HEK293 (cell line): Measurements from ENCODE around the gene TUBB2A.

ENCODE experiments used
- CTCF ChIA-PET: fragments of 350-600 bp; formaldehyde crosslinking; extraction: SDS; loops from one replicate; lab custom pipeline; 2021; ENCODE audit warnings: antibody characterized with exemption; lab: Yijun Ruan, JAX
- POLR2A ChIA-PET: fragments of 300-600 bp; formaldehyde crosslinking; extraction: SDS; loops from one replicate; lab custom pipeline; 2020; ENCODE audit warnings: antibody characterized with exemption, inconsistent platforms; lab: Yijun Ruan, JAX
- H3K27ac ChIP-seq: fragments of 200-500 bp; sonication (Bioruptor generic); 2 replicates; pipeline ENCODE4 v1.5.1; 2014; ENCODE audit warnings: low read depth, low read length, control low read depth, inconsistent platforms; ENCODE audit errors: extremely low read depth
- H3K36me3 ChIP-seq, 2 experiments: fragments of 200-500 bp in 1 of 2; sonication (Bioruptor generic) in 1 of 2; 1 replicate in 1 of 2; 2 replicates in 1 of 2; pipeline ENCODE4 v1.5.1; 2014 to 2017; ENCODE audit warnings: inconsistent platforms in 2 of 2, low read length in 2 of 2; ENCODE audit not compliant: control insufficient read depth in 2 of 2, insufficient read depth in 1 of 2
- H3K4me1 ChIP-seq: fragments of 200-500 bp; sonication (Bioruptor generic); 2 replicates; pipeline ENCODE4 v1.5.1; 2014; ENCODE audit warnings: mild to moderate bottlenecking, low read length, inconsistent platforms; ENCODE audit not compliant: control insufficient read depth, insufficient read depth
- H3K4me3 ChIP-seq: 2 replicates; pipeline ENCODE4 v1.5.1; 2011; ENCODE audit warnings: low read depth, mild to moderate bottlenecking, control low read depth, low read length, moderate library complexity
- H3K9me3 ChIP-seq: fragments of 200-500 bp; sonication (Bioruptor generic); 2 replicates; pipeline ENCODE4 v1.5.1; 2014; ENCODE audit warnings: low read depth, low read length, inconsistent platforms; ENCODE audit not compliant: control insufficient read depth, insufficient read depth
- ATF2 ChIP-seq: fragments of 450-650 bp; formaldehyde crosslinking; IDR thresholded peaks from 2 replicates; pipeline ENCODE4 v1.5.1; 2016; ENCODE audit warnings: missing biosample characterization, missing genetic modification characterization, low read depth
- CTCF ChIP-seq: fragments of 450-650 bp; formaldehyde crosslinking; IDR thresholded peaks from 2 replicates; pipeline ENCODE4 v1.5.1; 2016; ENCODE audit warnings: missing biosample characterization, missing genetic modification characterization
- HOXA7 ChIP-seq: sonication (generic); formaldehyde crosslinking; IDR thresholded peaks from 2 replicates; pipeline ENCODE4 v1.8.1; 2022; ENCODE audit warnings: missing genetic modification reagents, borderline replicate concordance
- KLF1 ChIP-seq: fragments of 450-650 bp; formaldehyde crosslinking; IDR thresholded peaks from 2 replicates; pipeline ENCODE4 v1.5.1; 2016; ENCODE audit warnings: missing biosample characterization, missing genetic modification characterization
- KLF10 ChIP-seq: fragments of 450-650 bp; IDR thresholded peaks from 2 replicates; pipeline ENCODE4 v1.5.1; 2018; ENCODE audit warnings: missing biosample characterization, mild to moderate bottlenecking, missing genetic modification characterization
- KLF8 ChIP-seq: fragments of 450-650 bp; formaldehyde crosslinking; IDR thresholded peaks from 2 replicates; pipeline ENCODE4 v1.5.1; 2016; ENCODE audit warnings: missing biosample characterization, missing genetic modification characterization
- KLF9 ChIP-seq: fragments of 450-650 bp; formaldehyde crosslinking; IDR thresholded peaks from 2 replicates; pipeline ENCODE4 v1.5.1; 2016; ENCODE audit warnings: missing biosample characterization, missing genetic modification characterization, low read depth
- PRDM2 ChIP-seq: fragments of 450-650 bp; formaldehyde crosslinking; IDR thresholded peaks from 2 replicates; pipeline ENCODE4 v1.5.1; 2016; ENCODE audit warnings: missing biosample characterization, missing genetic modification characterization, borderline replicate concordance
- SETDB1 ChIP-seq: IDR thresholded peaks from one replicate; pipeline ENCODE4 v1.6.1; 2017; ENCODE audit warnings: mild to moderate bottlenecking, low read length, moderate library complexity, mixed read lengths; ENCODE audit not compliant: insufficient read length
- SP7 ChIP-seq: fragments of 450-650 bp; formaldehyde crosslinking; IDR thresholded peaks from 2 replicates; pipeline ENCODE4 v1.5.1; 2016; ENCODE audit warnings: missing biosample characterization, missing genetic modification characterization
- TRIM28 ChIP-seq: IDR thresholded peaks from 2 replicates; pipeline ENCODE4 v1.6.1; 2011; ENCODE audit warnings: low read length, control low read depth, borderline replicate concordance
- YY2 ChIP-seq: fragments of 450-650 bp; formaldehyde crosslinking; IDR thresholded peaks from 2 replicates; pipeline ENCODE4 v1.5.1; 2016; ENCODE audit warnings: missing biosample characterization, missing genetic modification characterization
- ZEB2 ChIP-seq: fragments of 450-650 bp; formaldehyde crosslinking; IDR thresholded peaks from 2 replicates; pipeline ENCODE4 v1.5.1; 2016; ENCODE audit warnings: missing biosample characterization, missing genetic modification characterization
- ZNF138 ChIP-seq: fragments of 450-650 bp; formaldehyde crosslinking; IDR thresholded peaks from 2 replicates; pipeline ENCODE4 v1.5.1; 2016; ENCODE audit warnings: missing biosample characterization, missing genetic modification characterization, borderline replicate concordance
- ZNF169 ChIP-seq: fragments of 450-650 bp; formaldehyde crosslinking; IDR thresholded peaks from 2 replicates; pipeline ENCODE4 v1.5.1; 2016; ENCODE audit warnings: missing biosample characterization, missing genetic modification characterization
- ZNF473 ChIP-seq: fragments of 450-650 bp; formaldehyde crosslinking; IDR thresholded peaks from 2 replicates; pipeline ENCODE4 v1.5.1; 2017; ENCODE audit warnings: missing biosample characterization, missing genetic modification characterization
- ZNF48 ChIP-seq: fragments of 450-650 bp; formaldehyde crosslinking; IDR thresholded peaks from 2 replicates; pipeline ENCODE4 v1.5.1; 2016; ENCODE audit warnings: missing biosample characterization, missing genetic modification characterization
- ZNF514 ChIP-seq: fragments of 450-650 bp; formaldehyde crosslinking; IDR thresholded peaks from 2 replicates; pipeline ENCODE4 v1.5.1; 2016; ENCODE audit warnings: missing biosample characterization, missing genetic modification characterization
- ZNF677 ChIP-seq: fragments of 450-650 bp; IDR thresholded peaks from 2 replicates; pipeline ENCODE4 v1.5.0; 2018; ENCODE audit warnings: missing biosample characterization, mild to moderate bottlenecking, missing genetic modification characterization, moderate library complexity
- ZNF837 ChIP-seq: fragments of 450-650 bp; formaldehyde crosslinking; IDR thresholded peaks from 2 replicates; pipeline ENCODE4 v1.5.1; 2016; ENCODE audit warnings: missing biosample characterization, missing genetic modification characterization
- ZNF843 ChIP-seq: fragments of 450-650 bp; formaldehyde crosslinking; IDR thresholded peaks from 2 replicates; pipeline ENCODE4 v1.5.1; 2016; ENCODE audit warnings: missing biosample characterization, missing genetic modification characterization
- TF ChIP-seq, protein P1 (sequence below): fragments of 450-650 bp; formaldehyde crosslinking; IDR thresholded peaks from 2 replicates; pipeline ENCODE4 v1.5.1; 2016; ENCODE audit warnings: missing biosample characterization, missing genetic modification characterization
- TF ChIP-seq, protein P2 (sequence below): fragments of 450-650 bp; formaldehyde crosslinking; IDR thresholded peaks from 2 replicates; pipeline ENCODE4 v1.5.1; 2016; ENCODE audit warnings: missing biosample characterization, missing genetic modification characterization

The TUBB2A gene

GRCh38 chr6:3157131-3157933, at the start of gene TUBB2A:
Gene TUBB2A (minus strand): TSS chr6:3157544. CDS start chr6:3157463, 81 bp downstream.
- peak within 1 kb of the TSS; percentile 71 for H3K4me3 ChIP-seq
- peaks cover 9% of the 10 kb centered on the region for H3K4me1 ChIP-seq
- CTCF ChIA-PET, result interaction anchor here (0.6 to 2.4 kb wide), 15 partner anchors 9 to 514 kb away, joined by 3 to 17 read pairs (median 4); no protein-coding TSS in a partner anchor
- POLR2A ChIA-PET, result interaction anchor here (0.7 to 1.9 kb wide), 22 partner anchors 9 to 168 kb away, joined by 3 to 25 read pairs (median 4); partner anchors contain the start of genes BPHL, PSMG4 and TUBB2B
- H3K9me3 ChIP-seq, result no peaks in the 10 kb centered on the region
- H3K36me3 ChIP-seq, result peaks cover 6 to 24% of the 10 kb centered on the region in 2 experiments
- H3K27ac ChIP-seq, result peak within 1 kb of the TSS; percentile 71; the same call in 1 of the 2 replicates
- TF ChIP-seq ZEB2 (tag by site-specific recombination) (no peak), ATF2 (tag by site-specific recombination) (peak; percentile 90), SP7 (tag by site-specific recombination) (no peak), KLF9 (tag by site-specific recombination) (no peak), ZNF473 (tag by site-specific recombination) (no peak), ZNF843 (tag by site-specific recombination) (no peak), ZNF514 (tag by site-specific recombination) (no peak), ZNF138 (no peak), ZNF169 (no peak), PRDM2 (no peak), ZNF677 (tag by site-specific recombination) (no peak), HOXA7 (CRISPR knock-in tag) (no peak), SETDB1 (no peak), ZNF837 (tag by site-specific recombination) (no peak), ZNF48 (tag by site-specific recombination) (no peak), KLF1 (peak; percentile 86), KLF10 (peak; percentile 79), CTCF (tag by site-specific recombination) (no peak; the same call in 1 of the 2 replicates), YY2 (tag by site-specific recombination) (no peak), KLF8 (tag by site-specific recombination) (peak; percentile 92), TRIM28 (no peak)
- TF ChIP-seq, protein P1, sequence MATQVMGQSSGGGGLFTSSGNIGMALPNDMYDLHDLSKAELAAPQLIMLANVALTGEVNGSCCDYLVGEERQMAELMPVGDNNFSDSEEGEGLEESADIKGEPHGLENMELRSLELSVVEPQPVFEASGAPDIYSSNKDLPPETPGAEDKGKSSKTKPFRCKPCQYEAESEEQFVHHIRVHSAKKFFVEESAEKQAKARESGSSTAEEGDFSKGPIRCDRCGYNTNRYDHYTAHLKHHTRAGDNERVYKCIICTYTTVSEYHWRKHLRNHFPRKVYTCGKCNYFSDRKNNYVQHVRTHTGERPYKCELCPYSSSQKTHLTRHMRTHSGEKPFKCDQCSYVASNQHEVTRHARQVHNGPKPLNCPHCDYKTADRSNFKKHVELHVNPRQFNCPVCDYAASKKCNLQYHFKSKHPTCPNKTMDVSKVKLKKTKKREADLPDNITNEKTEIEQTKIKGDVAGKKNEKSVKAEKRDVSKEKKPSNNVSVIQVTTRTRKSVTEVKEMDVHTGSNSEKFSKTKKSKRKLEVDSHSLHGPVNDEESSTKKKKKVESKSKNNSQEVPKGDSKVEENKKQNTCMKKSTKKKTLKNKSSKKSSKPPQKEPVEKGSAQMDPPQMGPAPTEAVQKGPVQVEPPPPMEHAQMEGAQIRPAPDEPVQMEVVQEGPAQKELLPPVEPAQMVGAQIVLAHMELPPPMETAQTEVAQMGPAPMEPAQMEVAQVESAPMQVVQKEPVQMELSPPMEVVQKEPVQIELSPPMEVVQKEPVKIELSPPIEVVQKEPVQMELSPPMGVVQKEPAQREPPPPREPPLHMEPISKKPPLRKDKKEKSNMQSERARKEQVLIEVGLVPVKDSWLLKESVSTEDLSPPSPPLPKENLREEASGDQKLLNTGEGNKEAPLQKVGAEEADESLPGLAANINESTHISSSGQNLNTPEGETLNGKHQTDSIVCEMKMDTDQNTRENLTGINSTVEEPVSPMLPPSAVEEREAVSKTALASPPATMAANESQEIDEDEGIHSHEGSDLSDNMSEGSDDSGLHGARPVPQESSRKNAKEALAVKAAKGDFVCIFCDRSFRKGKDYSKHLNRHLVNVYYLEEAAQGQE (tag by site-specific recombination), result no peak
- TF ChIP-seq, protein P2, sequence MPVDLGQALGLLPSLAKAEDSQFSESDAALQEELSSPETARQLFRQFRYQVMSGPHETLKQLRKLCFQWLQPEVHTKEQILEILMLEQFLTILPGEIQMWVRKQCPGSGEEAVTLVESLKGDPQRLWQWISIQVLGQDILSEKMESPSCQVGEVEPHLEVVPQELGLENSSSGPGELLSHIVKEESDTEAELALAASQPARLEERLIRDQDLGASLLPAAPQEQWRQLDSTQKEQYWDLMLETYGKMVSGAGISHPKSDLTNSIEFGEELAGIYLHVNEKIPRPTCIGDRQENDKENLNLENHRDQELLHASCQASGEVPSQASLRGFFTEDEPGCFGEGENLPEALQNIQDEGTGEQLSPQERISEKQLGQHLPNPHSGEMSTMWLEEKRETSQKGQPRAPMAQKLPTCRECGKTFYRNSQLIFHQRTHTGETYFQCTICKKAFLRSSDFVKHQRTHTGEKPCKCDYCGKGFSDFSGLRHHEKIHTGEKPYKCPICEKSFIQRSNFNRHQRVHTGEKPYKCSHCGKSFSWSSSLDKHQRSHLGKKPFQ (tag by site-specific recombination), result no peak
